Stimulated activated CD4-positive, alpha-beta T cell treated with anti-CD3 and anti-CD28 coated beads, Interleukin-4, amount 100 ng/mL, for 24 hours (primary cell): ENCODE data around the gene NHLH1.
"Not testable (repeated sequence)": the region's sequence is repeated elsewhere in the genome, so short reads cannot be mapped to it uniquely, and the experiment has no call there.

Experiments
- DNase-seq: peaks from one replicate; pipeline ENCODE4 v3.0.0-alpha.2; 2020

Gene NHLH1

DNA sequence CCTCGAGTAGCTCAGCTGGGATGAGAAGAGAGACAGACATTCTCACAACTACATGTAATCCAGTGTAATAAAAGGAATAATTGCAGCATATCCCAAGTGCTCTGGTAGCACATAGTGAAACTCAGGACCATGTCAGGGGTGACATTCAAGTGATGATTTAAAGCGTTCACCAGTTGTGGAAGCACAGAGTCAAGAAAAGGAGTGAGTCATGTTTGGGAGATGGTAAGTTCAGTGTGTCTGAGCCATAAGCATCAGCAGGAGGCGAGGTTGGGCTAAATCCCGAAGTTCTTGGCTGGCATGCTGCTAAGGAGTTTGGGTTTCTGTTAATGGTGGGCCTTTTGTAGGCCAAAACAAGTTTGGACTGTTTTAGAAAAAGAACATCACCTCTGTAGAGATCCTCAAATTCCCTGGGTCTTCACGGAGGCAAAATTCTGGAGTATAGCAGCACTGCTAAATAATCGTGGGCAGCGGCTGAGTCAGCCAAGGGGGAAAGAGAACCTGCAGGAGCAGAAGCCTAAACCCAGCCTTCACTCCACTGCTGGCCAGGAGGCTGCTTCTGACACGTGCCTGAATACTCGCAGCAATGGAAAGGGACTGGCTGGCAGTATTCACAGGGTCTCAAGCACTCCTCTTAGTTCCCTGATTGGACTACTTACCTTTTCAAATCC, 7.2 kb upstream of the NHLH1 start:
- DNase-seq = no peak

DNA sequence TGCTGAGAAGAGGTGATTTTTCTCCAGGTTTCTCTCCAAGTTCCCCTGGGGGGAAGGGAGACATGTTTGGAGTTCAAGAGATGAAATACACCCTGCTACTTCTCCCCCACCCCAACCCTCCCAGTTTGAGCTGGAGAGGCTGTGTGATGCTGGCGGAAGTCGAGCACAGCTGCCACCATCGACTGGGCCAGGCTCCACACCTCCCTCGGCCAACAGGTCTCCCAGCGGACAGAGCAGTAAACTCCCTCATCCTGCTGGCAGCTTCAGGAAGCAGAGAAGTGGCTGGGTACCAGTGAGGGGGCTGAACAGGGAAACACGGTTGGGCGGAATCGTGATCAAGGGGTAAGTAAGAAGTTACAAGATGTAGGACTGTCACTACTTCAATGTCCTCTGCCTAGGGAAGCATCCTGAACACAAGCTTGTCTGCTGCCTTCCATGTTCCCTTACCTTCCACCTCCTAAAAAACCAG, 6.6 kb upstream of the NHLH1 start:
- no peak for DNase-seq

DNA sequence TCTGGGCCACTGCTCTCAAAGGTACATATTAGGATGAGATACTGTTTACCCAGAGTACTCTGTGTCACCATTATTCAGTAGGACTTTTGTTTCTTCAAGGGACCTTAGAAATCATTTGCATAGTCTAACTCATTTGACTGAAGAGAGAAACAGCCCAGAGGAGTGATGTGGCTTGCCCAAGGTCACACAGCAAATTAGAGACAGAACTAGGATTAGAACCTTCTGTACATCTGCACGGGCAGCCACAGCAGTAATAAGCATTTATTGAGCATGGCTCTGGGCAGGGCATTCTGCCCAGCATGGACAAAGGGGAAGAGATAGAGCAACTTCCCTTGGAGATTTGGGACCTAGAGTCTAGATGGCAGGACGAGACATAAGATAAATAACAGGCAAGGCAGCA, 5.7 kb upstream of the NHLH1 start:
- DNase-seq = no peak

DNA sequence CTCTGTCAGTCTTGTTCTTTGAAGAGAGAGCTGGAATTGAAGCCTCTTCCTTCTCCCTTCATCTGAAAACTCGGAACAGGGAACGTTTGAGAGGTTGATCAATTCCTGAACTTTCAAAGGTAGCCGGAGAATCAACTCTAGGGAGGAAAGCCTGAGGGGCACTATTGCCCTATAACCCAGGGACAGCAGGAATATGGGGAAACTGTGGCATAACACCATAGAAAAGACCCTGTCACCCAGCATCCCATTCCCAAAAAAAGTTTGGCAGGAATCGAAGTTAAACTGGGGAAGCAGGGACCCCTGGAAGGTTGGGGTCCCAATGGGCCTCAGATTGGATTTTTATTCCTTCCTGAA, 5.1 kb upstream of the NHLH1 start:
- no peak for DNase-seq

DNA sequence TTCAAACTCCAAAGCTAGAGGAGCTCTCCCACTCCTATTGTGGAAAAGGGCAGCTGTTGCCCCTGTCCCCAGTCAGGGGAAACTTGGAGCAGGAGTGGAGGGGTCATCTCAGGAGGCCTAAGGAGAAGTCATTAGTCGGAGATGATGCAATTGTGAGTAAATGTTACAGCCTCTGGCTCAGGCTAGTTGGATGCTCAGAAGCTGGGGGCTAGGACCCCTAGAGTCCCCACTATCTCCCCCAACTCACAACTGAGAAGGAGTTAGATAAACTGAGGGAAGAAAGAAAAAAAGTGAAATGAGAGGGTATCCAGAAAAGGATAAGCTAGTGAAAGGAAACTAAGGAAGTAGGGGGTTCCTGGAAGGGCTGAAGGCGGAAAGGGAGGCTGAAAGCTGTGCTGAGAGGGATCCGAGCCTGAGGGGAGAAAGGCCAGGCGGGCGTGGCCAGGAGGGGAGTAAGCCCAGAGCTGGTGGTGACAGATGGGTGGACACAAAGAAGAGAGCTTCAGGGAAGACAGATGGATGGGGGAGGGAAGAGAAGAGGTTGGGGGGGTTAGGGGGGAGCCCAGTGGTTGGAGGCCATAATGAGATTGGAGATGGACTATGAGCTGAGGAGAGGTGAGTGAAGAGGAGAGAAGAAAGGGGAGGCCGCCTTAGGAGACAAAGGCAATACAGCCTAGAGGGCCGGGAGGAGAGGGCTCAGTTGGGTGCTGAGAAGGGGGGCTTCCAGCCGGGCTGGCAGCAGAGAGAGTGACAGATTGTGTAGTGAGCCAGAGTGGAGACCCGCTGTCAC, 4.5 kb upstream of the NHLH1 start:
- DNase-seq = no peak

DNA sequence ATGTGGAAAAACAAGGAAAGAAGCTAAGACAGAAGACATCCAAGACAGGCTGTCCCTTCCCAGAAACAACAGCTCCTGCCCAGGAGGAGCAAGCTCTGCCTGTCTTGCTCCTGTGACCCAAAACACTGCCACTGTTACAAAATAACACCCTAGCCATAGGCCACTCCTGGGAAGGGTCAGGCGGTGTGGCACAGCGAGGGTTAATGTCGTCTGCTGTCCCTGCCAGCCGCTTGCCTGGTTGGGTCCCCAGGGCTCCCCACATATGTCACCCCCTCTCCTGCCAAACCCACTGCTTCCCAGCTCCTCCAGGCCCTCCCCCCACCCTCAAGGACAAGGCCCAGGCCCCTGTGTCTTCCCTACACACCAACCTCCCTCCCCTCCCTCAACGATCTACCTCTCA, 3.9 kb upstream of the NHLH1 start:
- no peak for DNase-seq

DNA sequence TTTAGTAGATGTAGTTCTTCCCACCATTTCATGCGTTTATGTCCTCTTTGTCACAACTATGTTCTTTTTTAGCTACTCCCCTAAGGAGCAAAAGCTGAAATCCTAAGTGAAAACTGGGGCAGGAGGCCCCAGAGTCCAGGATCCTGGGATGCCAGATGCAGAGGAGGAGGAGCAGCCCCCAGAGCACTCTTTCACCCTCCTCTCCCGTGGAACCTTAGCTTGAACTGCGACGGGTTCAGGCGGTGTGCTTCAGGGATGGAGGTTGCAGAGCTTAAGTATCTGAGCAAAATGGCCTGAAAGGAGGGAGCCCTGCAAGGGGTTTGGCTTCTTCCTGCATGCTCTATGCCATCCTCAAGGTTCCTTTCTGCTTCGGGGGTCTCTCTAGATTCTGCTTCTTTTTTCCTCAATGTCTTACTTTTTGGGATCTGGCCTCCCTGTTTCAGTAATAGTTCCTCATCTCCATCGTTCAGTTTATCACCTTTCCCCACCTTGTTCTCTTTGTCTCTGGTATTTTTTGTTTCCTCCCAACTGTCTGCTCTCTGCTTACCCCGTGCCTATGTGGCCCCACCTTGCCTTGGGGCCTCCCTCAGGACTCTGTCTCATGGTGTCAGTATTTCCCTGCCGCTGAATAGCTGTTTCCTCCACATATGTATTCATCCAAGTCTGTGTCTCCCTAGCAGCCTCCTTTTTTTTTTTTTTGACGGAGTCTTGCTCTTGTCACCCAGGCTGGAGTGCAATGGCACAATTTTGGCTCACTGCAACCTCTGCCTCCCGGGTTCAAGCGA, 2.7 kb upstream of the NHLH1 start:
- DNase-seq = no peak

DNA sequence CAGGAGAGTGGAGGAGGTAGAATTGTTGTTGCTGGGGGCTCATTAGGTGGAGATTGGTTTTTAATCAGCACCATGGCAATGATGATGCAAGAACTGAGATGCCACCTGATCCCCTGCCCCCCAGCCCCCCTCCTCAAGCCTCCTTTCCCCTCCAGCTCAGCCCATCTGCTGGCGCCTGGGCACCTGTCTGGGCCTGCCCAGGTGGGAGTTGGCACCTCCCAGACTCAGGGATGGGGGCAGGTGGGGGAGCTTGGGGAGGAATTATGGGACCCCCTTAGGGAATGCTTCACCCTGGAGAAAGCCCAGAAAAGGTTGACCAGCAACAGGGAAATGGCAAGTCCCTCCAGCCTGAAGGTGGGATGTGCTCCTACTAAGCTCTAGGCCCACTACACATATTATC, 1.5 kb upstream of the NHLH1 start:
- DNase-seq = no peak

DNA sequence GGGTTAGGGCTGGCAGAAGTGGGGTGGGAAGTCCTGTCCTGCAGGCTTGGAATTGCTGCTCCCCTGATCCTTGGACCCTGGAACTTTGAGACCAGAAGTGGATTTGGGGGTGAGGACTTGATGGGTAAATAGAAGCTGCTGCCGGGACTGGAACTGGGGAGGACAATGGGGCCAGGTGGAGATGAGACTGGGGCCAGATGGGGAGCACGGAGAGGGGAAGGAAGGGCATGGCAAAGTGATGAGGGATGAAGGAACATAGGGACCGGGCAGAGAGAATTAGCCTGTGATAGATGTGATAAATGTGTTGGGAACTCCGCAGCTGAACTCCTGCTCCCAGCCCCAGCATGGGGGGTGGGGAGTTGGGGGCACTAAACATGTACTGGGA, 637 bp downstream of the NHLH1 start:
- DNase-seq = no peak

DNA sequence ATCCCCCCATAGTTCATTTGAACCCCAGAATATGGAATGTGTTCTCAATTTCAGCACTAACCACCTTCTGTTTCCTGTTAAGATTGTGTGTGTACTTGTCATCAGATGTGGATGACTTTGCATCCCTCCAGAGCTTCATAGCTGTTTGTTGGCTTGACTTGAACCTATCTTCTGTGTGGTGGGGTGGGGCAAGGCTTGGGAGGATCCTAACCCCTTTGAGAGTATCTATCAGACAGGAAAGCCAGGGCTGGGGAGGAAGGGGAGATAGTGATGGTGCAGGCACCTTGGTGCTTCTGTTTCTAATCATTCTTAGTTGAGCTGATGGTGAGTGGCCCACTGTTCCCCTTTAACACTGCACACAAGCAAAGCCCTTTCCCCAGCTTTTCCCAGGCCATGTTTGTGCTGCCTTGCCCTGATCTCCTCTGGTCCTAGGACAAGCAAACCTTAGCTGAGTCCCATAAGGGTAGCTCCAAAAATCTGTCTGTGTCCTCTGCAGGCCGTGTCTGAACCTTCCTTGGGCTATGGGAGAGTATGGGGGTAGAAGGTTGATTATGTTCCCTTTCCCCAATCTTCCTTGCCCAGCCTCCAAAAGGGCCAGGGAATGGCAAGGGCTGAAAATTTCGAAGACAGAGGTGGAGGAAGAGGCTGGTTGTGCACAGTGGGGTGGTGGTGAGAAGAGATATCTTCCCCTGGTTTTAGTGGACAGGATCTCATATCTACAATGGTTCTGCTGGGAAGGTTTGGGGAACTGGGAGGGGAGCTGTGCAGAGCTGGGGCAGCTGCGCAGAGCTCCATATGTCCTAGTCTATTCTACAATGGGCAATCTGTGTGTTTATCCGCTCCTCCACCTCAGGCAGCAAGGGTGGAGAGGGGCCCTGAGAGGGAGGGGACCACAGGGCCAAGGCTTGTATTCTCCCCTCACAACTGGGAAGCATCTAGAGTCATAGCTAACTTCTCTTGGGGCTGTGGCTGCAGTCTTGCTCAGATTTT, 1.4 kb downstream of the NHLH1 start:
- no peak for DNase-seq

DNA sequence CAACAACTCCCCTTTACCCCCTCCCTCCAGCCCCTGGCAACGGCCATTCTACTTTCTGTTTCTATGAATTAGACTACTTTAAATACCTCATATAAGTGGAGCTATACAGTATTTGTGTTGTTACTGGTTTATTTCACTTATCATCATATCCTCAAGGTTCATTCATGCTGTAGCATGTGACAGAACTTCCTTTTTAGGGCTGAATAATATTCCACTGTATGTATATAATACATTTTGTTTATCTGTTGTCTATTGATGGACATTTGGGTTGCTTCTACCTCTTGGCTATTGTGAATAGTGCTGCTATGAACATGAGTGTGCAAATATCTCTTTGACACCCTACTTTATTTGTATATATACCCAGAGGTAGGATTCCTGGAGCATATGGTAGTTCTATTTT, 2.2 kb downstream of the NHLH1 start:
- no peak for DNase-seq

DNA sequence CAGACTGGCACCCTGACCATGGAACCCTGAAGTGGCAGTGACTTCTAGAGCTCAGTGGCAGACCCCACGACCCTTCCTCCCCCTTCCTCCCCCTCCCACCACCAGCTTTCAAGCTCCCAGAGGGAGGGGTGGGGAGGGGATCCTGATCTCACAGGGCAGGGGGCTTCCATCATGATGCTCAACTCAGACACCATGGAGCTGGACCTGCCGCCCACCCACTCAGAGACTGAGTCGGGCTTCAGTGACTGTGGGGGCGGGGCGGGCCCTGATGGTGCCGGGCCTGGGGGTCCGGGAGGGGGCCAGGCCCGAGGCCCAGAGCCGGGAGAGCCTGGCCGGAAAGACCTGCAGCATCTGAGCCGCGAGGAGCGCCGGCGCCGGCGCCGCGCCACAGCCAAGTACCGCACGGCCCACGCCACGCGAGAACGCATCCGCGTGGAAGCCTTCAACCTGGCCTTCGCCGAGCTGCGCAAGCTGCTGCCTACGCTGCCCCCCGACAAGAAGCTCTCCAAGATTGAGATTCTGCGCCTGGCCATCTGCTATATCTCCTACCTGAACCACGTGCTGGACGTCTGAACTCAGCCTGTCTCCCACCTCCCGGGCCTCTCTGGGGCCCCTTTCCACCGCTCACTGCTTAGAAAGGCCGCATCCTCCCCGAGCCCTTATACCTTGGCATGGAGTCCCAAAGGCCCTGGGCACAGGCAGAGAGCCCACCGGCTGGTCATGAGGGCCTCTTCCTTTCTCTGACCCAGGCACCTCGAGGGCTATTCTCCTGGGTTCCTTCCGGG, 3.9 kb downstream of the NHLH1 start:
- DNase-seq = no peak

DNA sequence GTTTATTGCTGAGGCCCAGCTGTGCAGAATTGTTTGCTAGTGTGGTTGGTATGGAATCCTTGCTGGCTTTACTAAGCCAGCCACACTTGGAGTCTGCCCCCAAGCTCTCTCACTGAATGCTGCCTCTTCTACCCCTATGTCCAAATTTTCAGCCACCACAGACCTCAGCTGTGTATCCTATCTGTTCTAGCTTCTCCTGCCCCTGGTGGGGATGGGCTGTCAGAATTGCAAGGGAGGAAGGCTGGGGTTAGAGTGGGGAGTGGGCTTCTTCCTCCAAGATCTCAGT, 4.4 kb downstream of the NHLH1 start:
- DNase-seq = no peak

DNA sequence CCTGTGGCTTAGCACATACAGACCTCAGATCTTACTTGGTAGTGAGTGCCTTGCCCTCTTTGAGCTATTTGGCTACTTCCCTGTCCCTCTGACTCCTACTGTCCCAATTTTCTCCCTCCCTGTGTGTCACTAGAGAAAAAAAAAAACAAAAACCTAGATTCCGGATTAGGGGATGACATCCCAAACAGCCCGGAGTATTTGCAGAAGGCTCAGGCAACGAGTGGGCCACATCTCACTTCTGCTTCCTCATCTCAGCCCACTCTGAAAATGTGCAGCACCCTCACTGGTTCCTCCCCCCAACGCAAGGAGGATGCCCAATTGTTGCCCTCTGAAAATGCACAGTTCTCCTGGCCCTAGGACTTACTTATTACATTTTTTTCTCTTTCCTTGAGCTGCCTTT, 4.9 kb downstream of the NHLH1 start:
- DNase-seq = no peak

DNA sequence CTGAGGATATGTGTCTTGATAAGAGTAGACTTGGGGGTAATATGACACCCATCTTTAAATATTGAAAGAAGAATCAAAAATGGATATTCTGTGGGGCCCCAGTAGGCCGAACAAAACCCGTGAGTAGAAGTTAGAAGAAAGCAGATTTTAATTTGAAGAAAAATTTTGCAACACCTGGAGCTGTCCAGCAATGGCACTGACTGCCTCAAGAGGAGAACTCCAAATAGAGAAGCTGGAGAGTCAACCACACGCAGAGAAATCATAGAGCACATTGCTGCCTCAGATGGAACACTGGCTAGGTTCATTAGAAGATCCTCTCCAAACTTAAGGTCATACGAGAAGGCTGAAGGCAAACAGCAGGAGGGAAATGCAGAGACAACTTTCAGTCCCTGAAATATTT, 6.8 kb downstream of the NHLH1 start:
- DNase-seq = no peak

DNA sequence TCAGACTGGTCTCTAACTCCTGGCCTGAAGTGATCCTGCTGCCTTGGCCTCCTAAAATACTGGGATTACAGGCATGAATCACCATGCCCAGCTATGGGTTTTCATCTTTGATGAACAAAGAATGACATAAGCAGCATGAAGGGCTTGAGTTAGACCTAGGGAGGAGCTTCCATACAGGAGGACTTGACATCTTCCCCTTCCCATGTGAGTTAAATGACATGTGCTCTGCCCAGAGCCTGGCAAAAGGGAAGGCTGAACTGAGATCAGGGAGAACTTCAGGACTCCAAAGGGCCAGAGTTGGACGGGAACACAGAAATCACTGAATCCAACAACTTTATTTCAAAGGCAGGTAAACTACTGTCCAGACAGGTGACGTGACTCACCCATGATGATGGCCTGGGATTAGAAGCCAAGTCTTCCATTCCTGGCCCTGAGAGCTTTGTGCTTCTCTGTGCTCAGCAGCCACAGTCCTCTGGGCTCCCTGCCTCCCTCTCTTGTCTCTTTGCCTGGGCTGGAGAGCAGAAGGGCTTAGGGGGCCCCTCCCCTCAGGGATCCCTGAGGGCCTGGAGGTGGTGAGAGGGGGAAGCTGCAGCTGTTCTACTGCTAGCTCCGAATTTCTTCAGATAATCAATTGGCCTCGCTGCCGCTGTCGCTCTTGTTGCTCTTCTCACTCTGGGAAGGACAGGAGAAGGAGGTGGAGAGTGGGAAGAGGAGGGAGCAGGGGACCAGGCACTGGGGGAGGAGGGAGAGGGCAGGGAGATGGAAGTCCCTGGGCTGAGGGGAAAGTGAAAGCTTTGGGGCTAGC, 7.6 kb downstream of the NHLH1 start:
- DNase-seq = no peak

DNA sequence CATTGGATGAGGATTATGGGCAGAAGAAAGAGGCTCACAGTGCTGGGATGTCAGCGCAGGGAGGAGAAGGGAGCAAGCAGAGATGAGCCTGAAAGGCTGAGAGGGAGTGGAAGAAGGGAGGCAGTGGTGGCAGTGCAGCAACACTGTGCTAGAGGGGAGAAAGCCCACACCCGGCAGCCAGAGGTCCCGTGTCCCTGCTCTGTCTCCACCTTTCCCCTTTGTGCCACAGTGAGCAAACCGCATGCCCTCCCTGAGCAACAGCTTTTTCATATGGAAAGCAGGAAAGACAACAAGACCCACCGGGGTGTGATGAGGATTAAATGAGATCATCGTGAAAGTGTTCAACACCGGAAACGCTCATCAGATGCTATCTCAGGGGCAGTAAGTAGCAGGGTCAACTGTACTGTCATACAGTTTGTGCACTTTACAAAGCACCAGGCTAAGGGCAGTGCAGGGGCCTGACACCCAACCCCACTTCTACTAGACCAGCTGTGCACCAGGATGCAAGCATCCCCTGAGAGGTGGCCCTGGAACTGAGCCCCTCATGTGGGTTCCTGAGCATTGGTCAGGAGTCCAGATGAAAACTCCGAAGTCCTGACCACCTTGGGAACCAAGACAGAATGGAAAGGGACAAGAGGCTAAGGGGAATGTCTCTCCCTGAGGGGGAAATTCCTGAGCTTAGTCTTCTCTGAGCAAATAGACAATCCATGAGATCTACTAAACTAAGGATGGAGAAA, 9.1 kb downstream of the NHLH1 start:
- no peak for DNase-seq

DNA sequence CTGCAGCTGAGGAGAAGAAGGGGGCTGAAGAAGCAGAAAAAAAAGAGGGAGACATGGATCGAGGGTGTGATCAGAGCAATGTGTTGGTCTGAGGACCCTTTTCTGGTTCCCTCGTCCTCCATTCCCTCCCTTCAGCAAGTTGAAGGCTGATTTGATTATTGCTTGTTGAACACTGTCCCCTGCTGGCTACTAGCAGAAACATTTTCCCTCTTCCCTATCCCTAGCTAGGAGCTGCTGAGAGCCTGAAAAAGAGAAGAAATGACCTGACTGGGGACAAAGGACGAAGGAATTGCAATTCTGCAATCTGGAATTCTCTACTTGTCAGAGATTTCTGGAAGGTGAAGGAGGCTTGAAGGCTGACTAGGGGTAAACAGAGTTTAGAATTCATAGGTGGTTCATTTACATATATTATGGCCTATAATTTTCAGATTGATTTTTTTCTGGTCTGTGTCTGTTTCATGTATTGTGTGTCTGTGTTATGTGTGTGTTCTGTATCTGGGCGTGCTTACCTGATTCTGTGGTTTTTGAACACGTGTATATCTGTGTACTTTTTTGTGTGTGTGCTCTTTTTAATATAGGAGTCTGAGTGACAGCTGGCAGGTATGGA, 9.8 kb downstream of the NHLH1 start:
- DNase-seq = peak; percentile 34

DNA sequence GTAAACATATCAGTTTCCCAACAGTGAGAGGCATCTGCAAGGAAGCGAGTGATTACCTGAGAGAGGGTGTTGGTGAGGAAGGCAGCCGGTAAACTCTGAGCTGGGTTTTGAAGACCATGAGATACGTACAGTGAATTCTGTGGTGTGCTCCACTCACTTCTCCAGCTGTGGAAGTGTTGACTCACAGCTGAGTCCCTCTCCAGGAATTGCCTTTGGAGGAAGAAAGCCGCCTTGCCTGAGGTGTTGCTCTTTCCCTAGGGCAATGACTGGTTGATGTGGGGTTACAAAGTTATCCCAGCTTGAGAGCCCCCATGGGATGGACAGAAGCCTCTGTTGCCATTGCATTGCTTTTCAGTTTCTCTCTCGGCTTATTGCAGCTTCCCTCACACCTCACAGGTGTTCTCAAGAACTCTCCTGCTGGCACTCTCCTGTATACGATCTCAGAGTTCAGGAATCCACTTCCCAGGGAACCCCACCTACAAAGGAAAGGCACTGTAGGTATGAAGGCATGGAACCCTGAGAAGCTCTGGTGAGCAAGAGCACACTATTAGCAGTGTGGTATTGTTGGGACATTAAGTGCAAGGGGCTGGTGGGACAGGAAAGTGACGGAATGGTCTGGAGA, 10.8 kb downstream of the NHLH1 start:
- no peak for DNase-seq

DNA sequence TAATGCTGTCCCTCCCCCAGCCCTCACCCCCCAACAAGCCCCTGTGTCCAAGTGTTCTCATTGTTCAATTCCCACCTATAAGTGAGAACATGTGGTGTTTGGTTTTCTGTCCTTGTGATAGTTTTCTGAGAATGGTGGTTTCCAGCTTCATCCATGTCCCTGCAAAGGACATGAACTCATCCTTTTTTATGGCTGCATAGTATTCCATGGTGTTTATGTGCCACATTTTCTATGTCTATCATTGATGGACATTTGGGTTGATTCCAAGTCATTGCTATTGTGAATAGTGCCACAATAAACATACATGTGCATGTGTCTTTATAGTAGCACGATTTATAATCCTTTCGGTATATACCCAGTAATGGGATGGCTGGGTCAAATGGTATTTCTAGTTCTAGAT, 17.9 kb downstream of the NHLH1 start:
- not testable (repeated sequence) for DNase-seq
